Neural progenitor cell (in vitro differentiated cells): ENCODE data around the gene CENATAC. TPM values are rescaled to one million over a fixed set of nuclear protein-coding genes. Genes with fewer than 3 reads are reported as not detected.
A peak's percentile ranks its signal among the peaks of the same experiment; 100 is the strongest.
"Not testable (repeated sequence)": the region's sequence is repeated elsewhere in the genome, so short reads cannot be mapped to it uniquely, and the experiment has no call there.

Source experiments
- DNase-seq: peaks from one replicate; pipeline ENCODE4 v3.0.0-alpha.2; 2016; ENCODE audit warnings: low spot score
- H2AFZ ChIP-seq: fragments of 200-600 bp; sonication (generic); replicated peaks from 2 replicates; pipeline ENCODE4 v1.6.1; 2016; ENCODE audit warnings: antibody characterized with exemption
- H3F3A ChIP-seq: fragments of 200-600 bp; sonication (generic); 2 replicates; pipeline ENCODE4 v1.6.1; 2016; ENCODE audit warnings: antibody characterized with exemption, low read depth
- H3K27ac ChIP-seq: fragments of 200-600 bp; sonication (generic); 2 replicates; pipeline ENCODE4 v1.5.1; 2016; ENCODE audit warnings: mild to moderate bottlenecking
- H3K27me3 ChIP-seq: fragments of 200-600 bp; sonication (generic); 2 replicates; pipeline ENCODE4 v1.6.1; 2016; ENCODE audit warnings: mild to moderate bottlenecking, moderate library complexity
- H3K36me3 ChIP-seq: fragments of 200-600 bp; sonication (generic); 2 replicates; pipeline ENCODE4 v1.5.1; 2016
- H3K4me1 ChIP-seq: fragments of 200-600 bp; sonication (generic); 2 replicates; pipeline ENCODE4 v1.6.1; 2016; ENCODE audit warnings: mixed run types
- H3K4me2 ChIP-seq: fragments of 200-600 bp; sonication (generic); 2 replicates; pipeline ENCODE4 v1.6.1; 2016
- H3K4me3 ChIP-seq: fragments of 200-600 bp; sonication (generic); 2 replicates; pipeline ENCODE4 v1.5.1; 2016
- H3K79me2 ChIP-seq: fragments of 200-600 bp; sonication (generic); 2 replicates; pipeline ENCODE4 v1.6.1; 2016; ENCODE audit warnings: low read depth
- H3K9ac ChIP-seq: fragments of 200-600 bp; sonication (generic); 2 replicates; pipeline ENCODE4 v1.6.1; 2016
- H3K9me3 ChIP-seq: fragments of 200-600 bp; sonication (generic); 2 replicates; pipeline ENCODE4 v1.5.1; 2016; ENCODE audit warnings: low read depth
- H4K20me1 ChIP-seq: fragments of 200-600 bp; sonication (generic); 2 replicates; pipeline ENCODE4 v1.6.1; 2016; ENCODE audit warnings: low read depth
- H3K27ac Mint-ChIP-seq: 3 replicates; pipeline ENCODE4 v1.8.0; 2021; ENCODE audit warnings: mixed read lengths
- H3K27me3 Mint-ChIP-seq: 2 replicates; pipeline ENCODE4 v1.8.0; 2022; ENCODE audit warnings: low read depth, mild to moderate bottlenecking, inconsistent platforms, moderate library complexity, mixed read lengths; ENCODE audit not compliant: insufficient read depth
- H3K36me3 Mint-ChIP-seq: 3 replicates; pipeline ENCODE4 v1.8.0; 2021; ENCODE audit warnings: mixed read lengths
- H3K4me1 Mint-ChIP-seq: 3 replicates; pipeline ENCODE4 v1.8.0; 2021; ENCODE audit warnings: mixed read lengths
- H3K4me3 Mint-ChIP-seq: 3 replicates; pipeline ENCODE4 v1.8.0; 2021; ENCODE audit warnings: mild to moderate bottlenecking, moderate library complexity, mixed read lengths
- H3K9me3 Mint-ChIP-seq: 3 replicates; pipeline ENCODE4 v1.8.0; 2020; ENCODE audit warnings: mixed read lengths
- EZH2 ChIP-seq: fragments of 200-600 bp; sonication (generic); IDR thresholded peaks from 2 replicates; pipeline ENCODE4 v1.6.1; 2017; ENCODE audit warnings: antibody characterized with exemption, mild to moderate bottlenecking, moderate library complexity
- EZH2phosphoT487 ChIP-seq: fragments of 200-600 bp; sonication (generic); IDR thresholded peaks from 2 replicates; pipeline ENCODE4 v1.6.1; 2017; ENCODE audit warnings: antibody characterized with exemption
- total RNA-seq: library from RNA; depleted of rRNA; stranded (reverse); fragments of >200 nt; gene quantifications from 2 replicates; pipeline ENCODE4 v1.2.3, GENCODE V29; 2015; ENCODE audit warnings: low replicate concordance
- TF ChIP-seq, protein P1 (sequence below): fragments of 200-600 bp; sonication (generic); IDR thresholded peaks from 2 replicates; pipeline ENCODE4 v1.5.1; 2017; ENCODE audit warnings: antibody characterized with exemption, mild to moderate bottlenecking

Gene CENATAC
- total RNA-seq, 1 donor from 2014 or later, result 46.4 TPM

DNA sequence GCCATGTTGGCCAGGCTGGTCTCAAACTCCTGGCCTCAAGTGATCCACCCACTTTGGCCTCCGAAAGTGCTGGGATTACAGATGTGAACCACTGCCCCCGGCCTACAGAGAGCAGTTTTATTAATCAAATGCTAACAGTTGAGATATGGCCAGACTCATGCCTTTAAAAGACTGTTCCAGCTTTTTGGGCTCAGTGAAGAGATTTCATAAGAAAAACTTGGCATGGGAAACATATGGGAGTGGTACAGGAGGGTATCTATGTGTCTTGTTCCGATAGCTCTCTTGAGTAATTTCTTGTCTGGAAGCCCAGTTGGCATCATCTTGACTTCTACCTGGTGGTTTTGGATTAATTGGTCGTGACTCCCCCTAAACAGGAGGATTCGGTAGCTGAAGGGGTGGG lies 40.9 kb downstream of the CENATAC start:
- H3K4me3 Mint-ChIP-seq, result peak overlapping the region; percentile 57
- no peaks in the 10 kb centered on the region for H3K27me3 ChIP-seq
- no peak overlapping the region for H3K4me3 ChIP-seq
- TF ChIP-seq EZH2phosphoT487 (no peak), EZH2 (no peak)
- TF ChIP-seq, protein P1, sequence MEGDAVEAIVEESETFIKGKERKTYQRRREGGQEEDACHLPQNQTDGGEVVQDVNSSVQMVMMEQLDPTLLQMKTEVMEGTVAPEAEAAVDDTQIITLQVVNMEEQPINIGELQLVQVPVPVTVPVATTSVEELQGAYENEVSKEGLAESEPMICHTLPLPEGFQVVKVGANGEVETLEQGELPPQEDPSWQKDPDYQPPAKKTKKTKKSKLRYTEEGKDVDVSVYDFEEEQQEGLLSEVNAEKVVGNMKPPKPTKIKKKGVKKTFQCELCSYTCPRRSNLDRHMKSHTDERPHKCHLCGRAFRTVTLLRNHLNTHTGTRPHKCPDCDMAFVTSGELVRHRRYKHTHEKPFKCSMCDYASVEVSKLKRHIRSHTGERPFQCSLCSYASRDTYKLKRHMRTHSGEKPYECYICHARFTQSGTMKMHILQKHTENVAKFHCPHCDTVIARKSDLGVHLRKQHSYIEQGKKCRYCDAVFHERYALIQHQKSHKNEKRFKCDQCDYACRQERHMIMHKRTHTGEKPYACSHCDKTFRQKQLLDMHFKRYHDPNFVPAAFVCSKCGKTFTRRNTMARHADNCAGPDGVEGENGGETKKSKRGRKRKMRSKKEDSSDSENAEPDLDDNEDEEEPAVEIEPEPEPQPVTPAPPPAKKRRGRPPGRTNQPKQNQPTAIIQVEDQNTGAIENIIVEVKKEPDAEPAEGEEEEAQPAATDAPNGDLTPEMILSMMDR, result no peak
- no peaks in the 10 kb centered on the region for H3K36me3 Mint-ChIP-seq
- H3K9me3 Mint-ChIP-seq, result no peaks in the 10 kb centered on the region
- no peaks in the 10 kb centered on the region for H4K20me1 ChIP-seq
- peaks cover 17% of the 10 kb centered on the region for H3K4me1 Mint-ChIP-seq
- H3K79me2 ChIP-seq, result no peaks in the 10 kb centered on the region
- H3K4me1 ChIP-seq, result peaks cover 14% of the 10 kb centered on the region
- peak overlapping the region; percentile 55 for H3K4me2 ChIP-seq
- no peaks in the 10 kb centered on the region for H3K27me3 Mint-ChIP-seq
- H3K27ac ChIP-seq, result no peak overlapping the region
- H2AFZ ChIP-seq, result no peak overlapping the region
- no peak overlapping the region for H3K9ac ChIP-seq
- peak overlapping the region; percentile 62 for H3K27ac Mint-ChIP-seq
- no peaks in the 10 kb centered on the region for H3K36me3 ChIP-seq
- H3K9me3 ChIP-seq, result no peaks in the 10 kb centered on the region
- no peak for DNase-seq
- H3F3A ChIP-seq, result peaks cover 23% of the 10 kb centered on the region

DNA sequence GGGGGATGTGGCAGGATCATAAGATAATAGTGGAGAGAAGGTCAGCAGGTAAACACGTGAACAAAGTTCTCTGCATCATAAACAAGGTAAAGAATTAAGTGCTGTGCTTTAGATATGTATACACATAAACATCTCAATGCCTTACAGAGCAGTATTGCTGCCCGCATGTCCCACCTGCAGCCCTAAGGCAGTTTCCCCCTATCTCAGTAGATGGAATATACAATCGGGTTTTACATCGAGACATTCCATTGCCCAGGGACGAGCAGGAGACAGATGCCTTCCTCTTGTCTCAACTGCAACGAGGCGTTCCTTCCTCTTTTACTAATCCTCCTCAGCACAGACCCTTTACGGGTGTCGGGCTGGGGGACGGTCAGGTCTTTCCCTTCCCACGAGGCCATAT lies 41.5 kb downstream of the CENATAC start:
- H3K4me2 ChIP-seq, result peak overlapping the region; percentile 55
- H3K4me3 ChIP-seq, H3K9me3 ChIP-seq, H3K27me3 ChIP-seq, H3K36me3 Mint-ChIP-seq, H3K27me3 Mint-ChIP-seq, H3K9ac ChIP-seq, H3K36me3 ChIP-seq, H4K20me1 ChIP-seq, H3K9me3 Mint-ChIP-seq, H3K4me3 Mint-ChIP-seq, DNase-seq, H3K79me2 ChIP-seq, H3K27ac ChIP-seq: not testable (repeated sequence)
- peak overlapping the region; percentile 13 for H2AFZ ChIP-seq
- H3K4me1 ChIP-seq, result peaks cover 14% of the 10 kb centered on the region
- Mint-ChIP-seq H3K27ac (peak overlapping the region; percentile 62), H3K4me1 (peaks cover 17% of the 10 kb centered on the region)
- peaks cover 25% of the 10 kb centered on the region for H3F3A ChIP-seq

DNA sequence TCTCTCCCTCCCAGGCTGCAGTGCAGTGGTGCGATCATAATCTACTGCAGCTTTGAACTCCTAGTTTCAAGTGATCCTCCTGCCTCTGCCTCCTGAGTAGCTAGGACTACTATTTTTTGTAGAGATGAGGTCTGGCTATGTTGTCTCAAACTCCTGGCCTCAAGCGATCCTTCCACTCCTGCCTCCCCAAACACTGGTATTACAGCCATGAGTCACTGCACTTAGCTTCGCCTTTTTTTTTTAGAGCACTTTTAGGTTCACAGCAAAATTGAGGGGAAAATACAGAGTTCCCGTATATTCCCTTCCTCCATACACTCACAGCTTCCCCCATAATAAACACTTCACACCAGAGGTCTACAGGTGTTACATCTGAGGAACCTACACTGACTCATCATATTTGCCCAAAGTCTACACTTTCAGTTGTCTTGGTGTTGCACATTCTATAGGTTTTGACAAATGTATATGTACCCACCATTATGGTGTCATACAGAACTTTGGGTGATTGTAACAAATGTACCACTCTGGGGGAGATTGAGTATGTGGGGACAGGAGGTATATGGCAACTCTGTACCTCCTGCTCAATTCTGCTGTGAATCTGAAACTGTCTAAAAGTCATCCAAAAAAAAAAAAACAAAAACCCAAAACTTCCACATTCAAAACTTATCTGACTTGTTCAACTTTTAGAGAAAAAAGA lies 44.0 kb downstream of the CENATAC start:
- no peak for DNase-seq
- no peak overlapping the region for H3K27ac Mint-ChIP-seq
- Histone ChIP-seq H3K27me3 (no peaks in the 10 kb centered on the region), H3K27ac (no peak overlapping the region), H3K79me2 (no peaks in the 10 kb centered on the region), H3F3A (peaks cover 36% of the 10 kb centered on the region), H3K4me1 (peaks cover 14% of the 10 kb centered on the region), H2AFZ (no peak overlapping the region), H4K20me1 (no peaks in the 10 kb centered on the region), H3K9ac (no peak overlapping the region), H3K4me3 (no peak overlapping the region), H3K9me3 (no peaks in the 10 kb centered on the region), H3K4me2 (no peak overlapping the region), H3K36me3 (no peaks in the 10 kb centered on the region)
- no peaks in the 10 kb centered on the region for H3K36me3 Mint-ChIP-seq
- H3K27me3 Mint-ChIP-seq, result no peaks in the 10 kb centered on the region
- no peak overlapping the region for H3K4me3 Mint-ChIP-seq
- no peaks in the 10 kb centered on the region for H3K9me3 Mint-ChIP-seq
- H3K4me1 Mint-ChIP-seq, result peaks cover 17% of the 10 kb centered on the region
- TF ChIP-seq, protein P1, result no peak
- TF ChIP-seq EZH2phosphoT487 (no peak), EZH2 (no peak)

DNA sequence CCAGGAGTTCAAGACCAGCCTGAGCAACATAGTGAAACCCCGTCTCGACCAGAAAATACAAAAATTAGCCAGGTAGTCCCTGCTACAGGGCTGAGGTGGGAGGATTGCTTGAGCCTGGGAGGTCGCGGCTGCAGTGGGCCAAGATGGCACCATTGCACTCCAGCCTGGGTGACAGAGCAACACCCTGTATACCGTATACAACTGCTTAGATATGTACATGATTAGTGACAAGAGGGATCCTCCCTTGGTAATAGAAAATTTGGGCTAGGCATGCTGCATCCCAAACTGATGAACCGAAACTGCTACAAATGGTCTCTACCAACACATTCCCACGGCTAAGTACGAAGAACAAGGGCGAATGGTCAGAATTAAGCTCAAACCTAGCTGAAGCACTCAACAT lies 45.0 kb downstream of the CENATAC start:
- no peak overlapping the region for H3K9ac ChIP-seq
- no peaks in the 10 kb centered on the region for H3K36me3 ChIP-seq
- no peak overlapping the region for H3K4me3 ChIP-seq
- no peak overlapping the region for H3K4me3 Mint-ChIP-seq
- no peak overlapping the region for H3K4me2 ChIP-seq
- H3F3A ChIP-seq, result peaks cover 36% of the 10 kb centered on the region
- H3K4me1 Mint-ChIP-seq, result peaks cover 17% of the 10 kb centered on the region
- no peak overlapping the region for H2AFZ ChIP-seq
- peaks cover 7% of the 10 kb centered on the region for H3K36me3 Mint-ChIP-seq
- H3K27ac Mint-ChIP-seq, result peak overlapping the region; percentile 71
- TF ChIP-seq EZH2phosphoT487 (no peak), EZH2 (no peak)
- TF ChIP-seq, protein P1, result no peak
- H3K4me1 ChIP-seq, result peaks cover 14% of the 10 kb centered on the region
- H3K9me3 Mint-ChIP-seq, result no peaks in the 10 kb centered on the region
- DNase-seq, result no peak
- H3K27me3 Mint-ChIP-seq, result peaks cover 2% of the 10 kb centered on the region
- H3K27me3 ChIP-seq, result no peaks in the 10 kb centered on the region
- no peaks in the 10 kb centered on the region for H4K20me1 ChIP-seq
- no peaks in the 10 kb centered on the region for H3K9me3 ChIP-seq
- H3K79me2 ChIP-seq, result no peaks in the 10 kb centered on the region
- H3K27ac ChIP-seq, result no peak overlapping the region
